ENCODE data around the gene TBATA.

GRCh38 chr10:70753841-70754621, 31.1 kb downstream of the TBATA start:
- TF ChIP-seq CTCF (conservative IDR thresholded peaks at IDR 0.05; ENCODE audit: low read depth, low read length) (no peak), EZH2 (IDR thresholded peaks at IDR 0.05; ENCODE audit: borderline replicate concordance, low read depth, low read length, poor library complexity, severe bottlenecking) (no peak)
